Endometrium (tissue), 2 donors: ENCODE data around the gene TTLL8.

Experiments
- FAIRE-seq: peaks from 2 replicates; lab custom pipeline; 2012; peaks lifted over from hg19 to GRCh38; lab: Jason Lieb, UNC
- donor health status: control.
- donor health status: control.

TTLL8 gene

DNA sequence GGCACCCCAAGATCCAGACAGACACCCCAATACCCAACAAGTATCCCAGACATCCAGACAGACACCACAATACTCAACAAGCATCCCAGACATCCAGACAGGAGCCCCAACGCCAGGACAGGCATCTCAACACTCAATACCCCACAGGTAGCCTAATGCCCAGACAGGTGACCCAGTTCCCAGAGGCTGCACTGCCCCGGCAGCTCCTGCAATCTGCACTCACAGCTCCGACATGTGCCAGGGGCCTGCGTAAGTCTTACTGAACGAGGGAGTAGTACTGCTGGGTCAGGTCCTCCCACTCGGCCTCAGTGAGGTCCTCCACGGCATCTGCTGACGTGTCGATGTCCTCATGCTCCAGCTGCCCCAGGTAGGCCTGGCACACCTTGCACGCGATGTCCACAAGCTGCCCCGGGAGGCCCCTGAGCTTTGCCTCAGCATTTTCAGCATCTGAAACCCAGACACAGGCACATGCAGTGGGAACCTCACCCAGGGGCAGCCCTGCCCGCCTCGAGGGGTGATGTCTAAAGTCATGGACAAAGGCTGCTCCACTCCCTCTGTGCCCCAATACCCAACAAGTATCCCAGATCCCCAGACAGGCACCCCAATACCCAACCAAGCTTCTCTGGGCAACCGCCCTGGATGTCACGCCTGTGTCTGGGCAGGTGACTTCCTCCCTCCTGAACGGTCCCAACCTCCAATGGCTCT is 16.6 kb downstream of the TTLL8 start:
- no peak for FAIRE-seq

DNA sequence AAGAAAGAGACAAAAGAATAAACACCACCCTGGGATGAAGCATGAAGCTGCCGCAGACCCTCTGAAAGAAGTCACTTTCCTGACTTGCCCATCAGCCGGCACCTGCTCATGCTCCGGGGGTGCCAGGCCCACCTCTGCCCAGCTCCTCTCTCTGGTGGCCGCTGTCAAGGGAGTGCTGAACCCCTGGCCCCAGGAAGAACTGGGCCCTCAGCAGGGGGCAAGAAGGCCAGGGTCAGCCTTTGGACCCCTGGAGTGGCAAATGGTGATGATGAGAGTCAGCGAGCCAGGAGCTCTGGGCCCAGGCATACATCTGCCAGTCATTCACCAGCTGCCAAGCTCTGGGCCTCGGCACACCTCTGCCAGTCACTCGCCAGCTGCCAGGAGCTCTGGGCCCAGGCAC is 17.4 kb downstream of the TTLL8 start:
- FAIRE-seq = no peak

DNA sequence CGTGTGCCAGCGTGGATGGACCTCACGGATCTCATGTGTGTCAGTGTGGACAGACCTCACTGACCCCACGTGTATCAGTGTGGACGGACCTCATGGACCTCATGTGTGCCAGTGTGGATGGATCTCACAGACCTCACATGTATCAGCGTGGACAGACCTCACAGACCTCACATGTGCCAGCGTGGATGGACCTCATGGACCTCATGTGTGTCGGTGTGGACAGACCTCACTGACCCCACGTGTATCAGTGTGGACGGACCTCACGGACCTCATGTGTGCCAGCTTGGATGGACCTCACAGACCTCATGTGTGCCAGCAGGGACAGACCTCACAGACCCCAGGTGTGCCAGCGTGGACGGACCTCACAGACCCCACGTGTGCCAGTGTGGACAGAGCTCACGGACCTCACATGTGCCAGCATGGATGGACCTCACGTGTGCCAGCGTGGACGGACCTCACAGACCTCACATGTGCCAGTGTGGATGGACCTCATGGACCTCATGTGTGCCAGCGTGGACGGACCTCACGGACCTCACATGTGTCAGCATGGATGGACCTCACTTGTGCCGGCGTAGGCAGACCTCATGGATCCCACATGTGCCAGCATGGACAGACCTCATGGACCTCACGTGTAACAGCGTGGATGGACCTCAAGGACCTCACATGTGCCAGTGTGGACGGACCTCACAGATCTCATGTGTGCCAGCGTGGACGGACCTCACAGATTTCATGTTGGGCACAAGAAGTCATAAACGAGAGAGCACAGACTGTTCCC is 18.2 kb downstream of the TTLL8 start:
- no peak for FAIRE-seq

DNA sequence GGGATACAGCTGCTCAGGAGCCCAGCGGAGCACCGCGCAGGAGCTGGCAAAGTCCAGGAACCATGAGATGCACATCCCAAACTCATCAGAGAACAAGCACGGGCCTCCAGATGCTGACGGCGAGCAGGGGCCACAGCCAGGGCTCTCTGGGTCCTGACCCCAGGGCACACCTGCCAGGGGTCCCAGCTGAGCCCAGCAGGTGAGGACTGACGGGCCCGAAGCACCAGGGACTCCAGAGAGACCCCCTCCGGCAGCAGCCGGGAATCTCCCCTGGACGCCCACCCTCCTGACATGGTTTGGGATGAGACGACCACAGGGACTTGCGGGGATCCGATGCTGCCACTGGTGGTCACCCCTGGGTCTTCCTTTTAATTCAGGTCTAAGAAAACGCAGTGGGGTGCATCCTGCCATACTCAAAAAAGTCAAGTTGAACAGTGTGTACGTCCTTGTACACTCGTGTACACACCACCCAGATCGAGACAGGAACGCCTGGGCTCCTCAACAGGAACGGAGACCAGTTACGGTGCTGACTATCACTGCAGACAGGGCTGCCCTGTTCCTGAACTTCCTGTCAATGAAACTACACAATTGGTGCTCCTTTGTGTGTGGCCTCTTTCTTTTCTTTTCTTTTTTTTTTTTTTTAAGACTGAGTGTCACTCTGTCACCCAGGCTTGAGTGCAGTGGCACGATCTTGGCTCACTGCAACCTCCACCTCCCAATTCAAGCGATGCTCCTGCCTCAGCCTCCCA is 21.9 kb downstream of the TTLL8 start:
- FAIRE-seq = no peak

DNA sequence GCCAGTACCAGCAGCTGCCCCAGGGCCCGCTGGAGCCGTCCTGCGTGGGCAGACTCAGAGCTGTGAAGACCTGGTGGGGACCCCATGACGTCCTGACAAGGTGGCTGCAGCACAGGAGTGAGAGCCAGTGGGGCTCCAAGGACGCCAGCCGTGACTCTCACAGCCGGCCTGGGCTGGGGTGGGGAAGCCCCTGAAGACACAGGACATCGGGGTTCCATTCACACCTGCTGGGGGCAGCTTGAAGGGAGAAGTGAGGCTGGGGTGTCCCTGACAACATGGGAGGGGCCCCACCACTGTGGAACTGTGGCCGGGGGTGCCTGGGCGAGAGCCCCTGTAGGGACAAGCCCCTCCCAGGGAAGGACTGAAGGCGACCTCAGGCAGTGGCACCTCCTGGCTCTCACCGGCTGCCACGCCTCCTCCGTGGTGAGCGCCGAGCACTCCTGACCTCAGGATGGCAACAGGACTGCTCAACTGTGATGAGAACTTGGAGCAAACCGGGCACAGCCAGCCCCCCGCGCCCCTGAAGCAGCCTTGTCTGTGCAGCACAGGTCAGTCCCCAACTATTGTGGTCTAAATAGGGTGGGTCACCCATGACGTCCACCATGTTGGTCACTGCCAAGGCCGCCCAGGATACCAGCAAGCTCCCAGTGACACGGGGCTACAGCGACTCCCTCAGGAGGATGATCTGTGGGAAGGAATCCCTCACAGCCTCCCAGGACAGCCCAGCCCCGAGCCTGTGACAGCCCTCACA is 22.8 kb downstream of the TTLL8 start:
- FAIRE-seq = no peak

DNA sequence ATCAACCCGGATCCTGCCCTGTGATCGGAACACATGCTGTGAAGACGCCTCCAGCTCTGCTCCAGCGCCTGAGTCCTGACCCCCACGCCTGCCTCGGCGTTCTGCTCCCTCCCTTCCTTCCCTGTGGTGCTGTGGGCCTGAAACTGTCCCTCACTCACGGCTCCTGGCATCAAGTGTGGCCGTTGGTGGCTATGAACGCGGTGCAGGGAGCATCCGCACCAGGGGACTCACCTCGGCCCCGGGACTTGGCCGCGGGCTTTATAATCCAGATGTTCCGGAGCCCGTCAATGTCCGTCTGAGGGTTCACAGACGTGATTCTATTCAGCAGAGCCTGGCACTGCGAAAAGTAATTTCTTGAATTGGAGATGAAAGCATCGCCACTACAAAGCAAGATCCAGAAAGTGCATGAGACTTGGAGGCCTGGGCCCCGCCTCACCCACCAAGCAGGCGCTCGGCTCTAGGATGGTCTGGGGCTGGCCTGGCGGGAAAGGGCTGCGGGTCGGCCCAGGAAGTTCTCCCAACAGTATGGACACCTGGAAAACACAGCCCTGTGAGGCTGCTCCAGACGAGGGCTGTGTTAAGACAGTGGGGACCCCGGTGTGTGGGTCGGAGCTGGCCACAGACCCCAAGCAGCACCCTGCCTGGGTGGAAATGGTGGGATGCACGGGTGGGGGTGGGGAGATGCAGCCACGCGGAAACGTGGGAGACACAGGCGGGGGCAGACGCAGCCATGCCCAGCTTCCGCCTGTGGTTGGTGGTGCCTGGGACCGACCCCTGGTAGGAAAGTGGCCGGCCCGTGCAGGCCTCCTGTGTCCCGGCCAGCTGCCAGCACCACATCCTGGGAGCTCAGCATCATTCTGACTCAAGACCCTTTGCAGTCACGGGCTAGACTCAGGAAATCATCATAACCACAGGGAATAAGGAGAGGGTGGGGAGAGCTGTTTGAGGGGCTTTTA is 23.7 kb downstream of the TTLL8 start:
- no peak for FAIRE-seq

DNA sequence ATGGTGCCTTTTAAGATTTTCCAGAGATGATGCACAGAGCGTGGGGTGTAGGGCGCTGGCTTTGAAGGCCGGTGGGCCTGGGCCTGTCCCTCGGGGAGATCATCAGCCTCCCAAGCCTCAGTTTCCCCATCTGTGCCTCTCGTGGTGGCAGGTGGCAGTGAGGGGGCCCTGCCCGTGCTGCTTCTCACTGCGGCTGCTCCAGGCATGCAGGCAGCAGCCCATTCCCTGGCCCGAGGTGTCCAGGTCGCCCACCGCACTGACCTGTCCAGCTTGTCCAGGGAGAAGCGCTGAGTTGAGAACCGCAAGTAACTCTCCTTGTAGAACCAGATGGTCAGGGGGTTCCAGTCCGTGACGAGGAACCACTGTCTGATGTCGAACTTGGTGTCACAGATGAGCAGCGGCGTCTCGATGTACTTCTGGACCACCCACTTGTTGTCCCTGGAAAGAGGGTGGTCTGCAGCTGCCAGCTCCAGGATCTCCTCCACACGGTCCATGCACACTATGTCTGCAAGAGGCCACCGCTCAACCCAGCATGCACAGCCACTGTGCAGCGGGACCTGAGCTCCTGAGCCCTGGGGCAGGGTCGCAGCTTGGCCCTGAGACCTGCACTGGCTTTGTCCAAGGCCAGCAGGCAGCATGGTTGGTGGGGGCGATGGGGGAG is 25.0 kb downstream of the TTLL8 start:
- no peak for FAIRE-seq

DNA sequence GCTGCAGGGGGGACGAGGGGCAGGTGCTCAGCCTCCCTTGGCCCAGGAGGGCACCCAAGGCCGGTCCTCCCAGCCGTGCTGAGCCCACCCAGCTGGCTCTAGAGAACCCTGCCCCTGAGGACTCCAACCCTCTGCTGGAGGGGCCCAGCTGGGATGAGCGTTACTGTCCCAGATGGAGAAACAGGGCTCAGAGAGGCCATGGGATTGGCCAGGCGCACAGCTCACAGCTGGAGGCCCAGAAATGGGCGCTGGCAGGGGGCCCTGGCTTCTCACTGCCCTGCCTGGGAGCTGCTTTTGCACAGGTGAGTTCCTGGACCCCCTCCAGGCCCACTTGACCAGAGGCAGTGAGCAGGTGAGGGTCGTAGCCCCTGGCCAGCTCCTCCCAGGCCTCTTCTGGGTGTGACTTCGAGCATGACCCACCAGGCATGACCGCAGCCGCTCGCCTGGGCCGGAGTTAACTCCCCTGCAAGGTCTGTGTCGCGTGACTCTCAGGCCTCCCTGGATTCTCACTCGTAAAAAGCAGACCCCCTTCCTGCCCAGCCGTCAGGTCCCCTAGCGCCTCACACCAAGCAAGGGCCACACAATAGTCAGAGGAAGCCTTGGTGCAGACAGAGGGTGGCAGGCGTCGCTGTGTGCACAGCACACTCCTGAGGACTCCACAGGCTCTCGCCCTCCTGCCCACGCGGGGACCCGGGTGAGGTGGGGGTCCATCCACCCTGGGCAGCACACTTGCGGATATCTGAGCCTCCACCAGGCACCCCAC is 25.8 kb downstream of the TTLL8 start:
- no peak for FAIRE-seq

DNA sequence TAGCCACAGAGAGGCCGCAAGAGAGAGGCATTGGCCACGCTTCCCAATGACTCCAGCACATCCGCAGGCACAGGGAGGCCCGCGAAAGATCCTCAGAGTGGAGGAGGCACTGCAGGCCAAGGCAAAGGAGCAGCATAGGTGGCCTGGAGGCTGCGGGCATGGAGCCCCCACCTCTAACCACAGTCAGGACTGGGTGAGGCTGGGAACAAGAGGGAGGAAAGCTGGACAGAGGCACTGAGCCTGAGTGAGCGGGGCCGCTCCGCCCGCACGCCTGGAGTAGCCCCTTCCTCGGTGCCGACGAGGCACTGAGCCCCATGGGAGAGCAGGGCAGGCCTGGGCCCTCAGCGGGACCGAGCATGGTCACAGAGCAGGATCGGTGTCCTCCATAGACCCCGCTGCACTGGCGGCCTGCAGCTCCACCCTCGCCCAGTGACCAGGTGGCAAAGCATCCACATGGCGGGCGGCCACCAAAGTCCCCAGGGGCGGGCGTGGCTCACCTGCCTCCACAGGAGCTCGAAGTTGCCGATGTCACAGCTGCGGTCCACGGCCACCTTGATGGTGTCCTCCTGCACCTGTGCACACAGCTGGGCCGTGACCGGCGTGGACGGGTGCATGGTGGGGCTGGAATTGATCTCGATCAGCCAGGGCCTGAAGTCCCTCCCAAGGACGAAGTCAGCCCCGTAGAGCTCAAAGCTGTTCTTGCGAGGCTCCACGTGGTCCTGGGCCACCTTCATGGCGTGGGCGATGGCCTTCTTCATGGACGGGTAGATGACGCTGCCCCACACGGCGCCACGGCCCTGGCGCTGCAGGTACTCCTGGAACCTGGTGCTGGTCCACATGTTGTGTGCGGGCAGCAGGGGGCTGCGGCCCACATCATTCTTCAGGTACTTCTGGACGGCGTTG is 26.7 kb downstream of the TTLL8 start:
- no peak for FAIRE-seq

DNA sequence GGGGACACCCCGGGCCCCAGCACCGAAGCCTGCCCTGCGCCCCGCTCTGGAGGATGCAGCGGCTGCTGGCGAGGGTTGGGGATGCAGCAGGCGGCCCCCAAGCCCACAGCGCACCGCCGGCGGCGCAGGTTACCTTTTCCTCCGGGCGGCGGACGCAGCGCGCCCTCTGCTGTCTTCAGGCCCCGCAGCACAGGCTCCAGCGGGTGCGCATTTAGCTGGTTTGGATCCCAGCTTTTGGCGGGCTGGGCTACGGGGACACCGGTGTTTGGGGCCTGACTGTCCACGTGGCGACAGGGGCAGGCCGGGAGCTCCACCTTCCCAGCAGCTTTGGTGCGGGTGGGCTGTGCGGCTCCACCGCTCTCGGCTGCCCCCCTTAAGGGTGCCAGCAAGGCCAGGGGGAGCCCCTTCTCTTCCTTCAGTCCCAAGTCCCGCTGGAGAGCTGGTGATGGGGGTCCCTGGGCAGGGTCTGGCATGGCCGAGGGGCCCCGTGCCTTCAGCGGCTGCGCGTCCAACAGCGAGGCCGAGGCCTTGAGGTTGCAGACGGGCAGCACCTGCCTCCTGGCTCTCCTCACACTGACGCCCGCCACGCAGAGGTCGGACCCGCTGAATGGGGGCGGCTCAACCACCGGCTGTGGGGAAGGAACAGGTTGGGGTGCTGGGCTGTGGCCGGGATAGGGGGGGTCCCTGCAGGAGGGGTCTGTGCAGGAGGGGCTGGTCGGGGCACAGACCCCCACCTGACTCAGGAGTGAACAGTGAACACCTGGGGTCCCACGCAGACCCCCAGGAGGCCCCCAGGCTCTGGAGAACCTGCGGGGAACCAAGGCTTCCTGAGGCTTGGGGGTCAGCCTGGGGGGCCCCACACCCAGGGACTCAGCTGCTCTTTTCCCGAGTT is 27.6 kb downstream of the TTLL8 start:
- FAIRE-seq = no peak

DNA sequence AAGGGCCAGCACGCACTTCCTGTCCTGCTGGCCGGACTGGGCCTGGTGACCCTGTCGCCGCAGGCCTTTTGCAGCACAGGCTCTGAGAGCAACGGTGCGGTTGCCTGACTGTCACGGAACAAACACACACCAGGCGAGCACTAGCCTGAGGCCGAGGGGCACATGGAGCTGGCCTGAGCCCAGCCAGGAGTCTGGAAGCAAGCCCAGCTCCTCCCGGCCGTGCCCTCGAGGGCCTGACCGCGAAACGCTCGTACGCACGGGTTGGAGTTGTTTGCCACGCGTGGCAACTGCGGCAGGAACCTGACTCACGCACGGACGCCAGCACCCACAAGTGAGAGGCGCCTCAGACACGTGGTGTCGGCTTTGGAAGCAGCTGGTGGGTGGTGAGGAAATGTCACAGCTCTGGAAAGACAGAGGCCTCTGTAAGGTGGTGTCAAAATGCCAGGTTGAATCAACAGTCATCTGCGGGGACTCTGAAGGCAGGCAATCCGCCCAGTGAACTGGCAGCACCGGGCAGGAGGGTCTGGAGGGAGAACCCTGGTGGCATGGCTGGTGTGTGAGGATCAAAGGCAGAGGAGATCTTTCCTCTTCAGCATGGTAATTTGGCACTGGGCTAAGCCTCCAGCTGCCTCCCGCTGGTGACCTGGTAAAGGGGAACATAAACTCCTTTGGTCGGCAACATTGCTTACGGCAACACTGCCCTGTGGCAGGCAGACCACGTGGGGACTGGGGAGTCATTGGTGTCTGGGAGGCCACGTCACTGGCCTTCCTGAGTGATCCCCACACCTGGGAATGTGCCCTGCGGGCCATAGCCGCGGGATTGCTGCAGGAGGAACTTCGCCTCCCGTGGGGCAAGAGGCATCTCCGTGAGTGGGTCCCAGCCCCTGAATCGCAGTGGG is 30.2 kb downstream of the TTLL8 start:
- no peak for FAIRE-seq

DNA sequence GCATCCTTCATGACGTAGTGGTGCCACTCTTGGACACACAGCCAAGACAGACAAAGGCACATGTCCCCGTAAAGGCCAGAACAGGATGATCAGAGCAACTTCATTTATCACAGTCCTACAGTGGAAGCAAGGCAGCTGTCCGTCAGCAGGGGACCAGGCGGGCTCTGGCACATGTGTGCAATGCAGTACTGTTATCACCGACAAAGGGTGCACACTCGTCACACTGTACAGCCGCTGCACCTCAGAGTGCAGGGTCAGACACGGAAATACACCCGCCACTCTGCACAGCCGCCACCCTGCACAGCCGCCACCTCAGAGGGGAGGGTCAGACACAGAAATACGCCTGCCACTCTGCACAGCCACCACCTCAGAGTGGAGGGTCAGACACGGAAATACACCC is 32.1 kb downstream of the TTLL8 start:
- no peak for FAIRE-seq

DNA sequence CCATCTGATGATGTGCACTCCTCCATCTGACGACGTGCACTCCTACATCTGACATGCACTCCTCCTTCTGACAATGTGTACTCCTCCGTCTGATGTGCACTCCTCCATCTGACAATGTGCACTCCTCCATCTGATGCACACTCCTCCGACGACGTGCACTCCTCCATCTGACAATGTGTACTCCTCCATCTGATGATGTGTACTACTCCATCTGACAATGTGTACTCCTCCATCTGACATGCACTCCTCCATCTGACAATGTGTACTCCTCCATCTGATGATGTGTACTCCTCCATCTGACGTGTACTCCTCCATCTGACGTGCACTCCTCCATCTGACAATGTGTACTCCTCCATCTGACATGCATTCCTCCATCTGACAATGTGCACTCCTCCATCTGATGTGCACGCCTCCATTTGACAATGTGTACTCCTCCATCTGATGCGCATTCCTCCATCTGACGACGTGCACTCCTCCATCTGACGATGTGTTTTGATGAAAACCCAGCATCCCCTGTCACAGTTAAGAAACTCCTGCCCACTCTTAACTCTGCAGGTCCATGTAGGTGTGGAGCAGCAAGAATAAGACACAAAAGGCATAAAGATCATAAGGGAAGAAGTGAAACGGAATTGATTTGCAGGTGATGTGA is 35.8 kb downstream of the TTLL8 start:
- FAIRE-seq = no peak

DNA sequence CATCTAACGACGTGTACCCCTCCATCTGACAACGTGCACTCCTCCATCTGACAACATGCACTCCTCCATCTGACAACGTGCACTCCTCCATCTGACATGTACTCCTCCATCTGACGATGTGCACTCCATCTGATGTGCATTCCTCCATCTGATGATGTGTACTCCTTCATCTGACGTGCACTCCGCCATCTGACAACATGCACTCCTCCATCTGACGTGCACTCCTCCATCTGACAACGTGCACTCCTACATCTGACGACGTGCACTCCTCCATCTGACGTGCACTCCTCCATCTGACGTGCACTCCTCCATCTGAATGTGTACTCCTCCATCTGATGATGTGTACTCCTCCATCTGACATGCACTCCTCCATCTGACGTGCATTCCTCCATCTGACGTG is 37.5 kb downstream of the TTLL8 start:
- no peak for FAIRE-seq

DNA sequence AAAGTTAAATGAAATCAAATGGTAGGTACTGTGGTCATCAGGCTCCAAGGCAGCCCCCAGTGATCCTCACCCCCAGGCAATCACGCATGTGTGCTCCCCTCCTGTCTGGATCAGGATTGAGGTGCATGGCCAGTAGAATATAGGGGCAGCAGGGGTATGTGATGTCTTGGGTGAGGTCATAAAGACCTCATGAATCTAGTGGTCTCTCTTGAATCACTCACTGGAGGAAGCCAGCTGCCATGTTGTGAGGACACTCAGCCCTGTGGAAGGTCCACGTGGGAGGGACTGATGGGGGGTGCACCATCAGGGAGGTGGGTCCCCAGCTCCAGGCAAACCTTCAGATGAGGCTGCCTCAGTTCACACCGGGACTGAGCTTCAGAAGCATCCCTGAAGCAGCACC is 38.8 kb downstream of the TTLL8 start:
- FAIRE-seq = no peak

DNA sequence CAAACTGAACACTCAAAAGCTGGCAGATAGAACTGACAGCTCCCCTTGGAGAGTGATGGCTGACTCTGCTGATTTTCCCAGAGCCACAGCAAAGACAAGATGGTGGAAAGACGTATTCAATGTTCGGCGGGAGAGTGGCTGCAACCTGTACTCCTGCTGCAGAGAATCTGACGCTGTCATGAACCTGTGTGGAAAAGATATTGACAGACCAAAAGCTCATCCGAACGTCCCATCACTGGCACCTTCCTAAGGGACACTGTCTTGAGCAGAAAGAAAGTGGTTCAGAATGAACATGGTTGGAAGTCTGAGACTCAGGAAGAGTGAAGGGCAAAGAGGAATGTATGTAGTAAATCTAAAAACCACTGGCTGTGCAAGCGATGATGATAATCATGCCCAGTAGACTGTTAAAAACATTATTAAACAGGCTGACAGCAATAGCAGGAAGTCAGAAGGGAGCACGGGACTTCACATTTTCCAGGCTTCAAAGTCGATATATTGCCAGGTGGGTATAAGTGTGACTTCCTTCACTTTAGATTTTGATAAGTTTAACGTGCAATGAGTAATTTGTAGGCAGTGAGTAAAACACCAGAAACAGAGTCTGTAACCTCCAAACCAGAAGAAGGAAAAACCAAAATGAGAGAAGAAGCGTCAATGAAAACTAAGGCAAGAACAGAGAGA is 39.4 kb downstream of the TTLL8 start:
- no peak for FAIRE-seq
